ENCODE measurements around the gene PKD1L1.

Gene PKD1L1

DNA sequence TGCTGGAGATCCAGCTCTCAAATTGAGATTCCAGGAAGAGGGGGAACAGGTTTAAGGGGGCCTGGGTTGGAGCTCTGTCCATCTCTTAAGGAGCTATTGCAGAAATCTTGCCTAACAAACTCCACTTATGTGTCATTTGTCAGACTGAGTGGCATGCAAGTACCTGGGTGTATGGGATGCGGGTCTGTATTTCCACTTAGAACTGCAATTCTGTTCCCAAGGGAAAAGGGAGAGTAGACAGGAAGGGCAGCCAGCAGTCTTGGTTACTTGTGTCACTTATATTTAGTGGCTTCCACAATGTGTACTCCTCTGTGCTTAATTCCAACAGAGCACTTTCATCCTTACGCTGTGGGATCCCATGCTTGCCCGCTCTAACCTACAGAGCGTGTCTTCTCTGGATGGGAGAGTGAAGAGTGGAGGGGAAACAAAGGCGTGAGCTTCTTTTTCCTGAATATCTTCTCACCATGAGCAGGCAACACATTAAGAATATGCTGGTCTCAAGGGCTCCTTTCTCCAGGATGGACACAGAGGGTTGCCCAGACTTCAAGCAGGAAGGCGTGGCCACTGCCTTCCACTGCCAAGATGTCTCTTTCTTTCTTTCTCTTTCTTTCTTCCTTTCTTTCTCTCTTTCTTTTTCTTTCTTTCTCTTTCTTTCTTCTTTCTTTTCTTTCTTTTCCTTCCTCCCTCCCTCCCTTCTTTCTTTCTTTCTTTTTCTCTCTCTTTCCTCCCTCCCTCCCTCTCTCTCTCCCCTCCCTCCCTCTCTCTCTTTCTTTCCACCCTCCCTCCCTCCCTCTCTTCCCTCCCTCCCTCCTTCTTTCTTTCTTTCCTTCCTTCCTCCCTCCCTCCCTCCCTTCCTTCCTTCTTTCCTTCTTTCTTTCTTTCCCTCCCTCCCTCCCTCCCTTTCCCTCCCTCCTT, 212.6 kb downstream of the PKD1L1 start:
- DNase-seq (ENCODE audit: low spot score), result no peak

DNA sequence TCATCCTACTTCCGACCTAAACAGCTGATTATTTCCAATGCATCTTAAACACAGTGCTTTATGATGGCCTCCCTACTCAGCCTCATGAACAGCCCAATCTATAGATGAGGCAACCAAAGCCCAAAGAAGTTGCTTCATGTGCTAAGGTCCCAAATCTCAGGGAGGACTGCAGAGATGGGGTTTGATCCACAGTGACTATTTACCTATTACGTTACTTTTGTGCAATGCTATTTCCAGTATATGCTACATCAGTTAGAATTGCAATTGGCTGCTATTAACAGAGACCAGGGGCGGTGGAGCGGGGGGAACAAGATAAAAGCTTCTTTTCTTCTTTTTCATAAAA, 213.3 kb downstream of the PKD1L1 start:
- no peak for DNase-seq (ENCODE audit: low spot score)

DNA sequence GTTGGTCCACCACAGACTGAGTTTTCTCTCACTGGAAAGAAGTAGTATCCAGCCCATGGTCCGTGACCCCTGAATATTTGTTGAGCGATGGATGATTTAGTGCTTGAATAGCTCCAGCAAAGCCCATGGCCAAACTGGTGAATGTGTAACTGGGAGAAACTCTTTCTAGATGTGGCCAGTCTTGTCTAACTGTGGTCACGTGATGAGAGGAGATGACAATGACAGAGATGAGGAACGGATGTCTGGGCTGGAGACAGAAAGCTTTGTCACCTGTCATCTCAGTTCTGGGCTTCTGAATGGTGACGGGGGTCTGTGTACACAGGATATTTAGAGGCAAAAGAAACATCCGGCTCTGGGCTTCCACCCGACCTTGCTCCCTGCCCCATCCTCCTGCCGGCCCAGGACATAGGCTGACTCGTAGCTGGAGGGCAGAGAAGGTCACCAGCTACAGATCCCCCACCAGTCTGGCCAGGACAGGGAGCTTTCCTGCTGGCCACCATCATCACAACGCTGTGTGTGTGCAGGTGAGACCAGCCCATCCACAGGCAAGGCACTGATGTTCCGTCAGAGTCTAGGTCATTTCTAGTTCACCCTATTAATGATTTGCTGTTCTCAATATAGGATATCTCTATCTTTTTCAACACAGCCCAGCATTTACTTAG, 213.8 kb downstream of the PKD1L1 start:
- peak; percentile 79 for DNase-seq (ENCODE audit: low spot score)

DNA sequence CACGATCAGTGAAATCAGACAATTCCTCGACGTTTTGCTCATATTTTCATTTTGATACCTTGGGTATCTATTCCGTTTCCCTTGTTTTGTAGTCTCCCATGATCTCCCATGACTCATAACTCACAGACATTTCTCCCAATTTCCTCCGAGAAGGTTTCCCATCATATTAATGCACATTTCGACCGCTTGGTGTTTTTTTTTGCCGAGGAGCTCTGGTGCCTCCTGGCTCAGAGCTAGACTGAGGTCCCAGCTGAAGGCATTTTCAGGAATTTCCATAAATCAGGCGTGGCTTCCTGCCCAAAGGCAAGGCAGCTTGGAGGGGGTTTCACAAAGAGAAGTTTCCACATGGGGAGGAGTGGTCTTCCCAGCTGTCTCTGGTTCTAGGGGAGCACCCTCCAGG, 218.1 kb downstream of the PKD1L1 start:
- DNase-seq (ENCODE audit: low spot score), result no peak

DNA sequence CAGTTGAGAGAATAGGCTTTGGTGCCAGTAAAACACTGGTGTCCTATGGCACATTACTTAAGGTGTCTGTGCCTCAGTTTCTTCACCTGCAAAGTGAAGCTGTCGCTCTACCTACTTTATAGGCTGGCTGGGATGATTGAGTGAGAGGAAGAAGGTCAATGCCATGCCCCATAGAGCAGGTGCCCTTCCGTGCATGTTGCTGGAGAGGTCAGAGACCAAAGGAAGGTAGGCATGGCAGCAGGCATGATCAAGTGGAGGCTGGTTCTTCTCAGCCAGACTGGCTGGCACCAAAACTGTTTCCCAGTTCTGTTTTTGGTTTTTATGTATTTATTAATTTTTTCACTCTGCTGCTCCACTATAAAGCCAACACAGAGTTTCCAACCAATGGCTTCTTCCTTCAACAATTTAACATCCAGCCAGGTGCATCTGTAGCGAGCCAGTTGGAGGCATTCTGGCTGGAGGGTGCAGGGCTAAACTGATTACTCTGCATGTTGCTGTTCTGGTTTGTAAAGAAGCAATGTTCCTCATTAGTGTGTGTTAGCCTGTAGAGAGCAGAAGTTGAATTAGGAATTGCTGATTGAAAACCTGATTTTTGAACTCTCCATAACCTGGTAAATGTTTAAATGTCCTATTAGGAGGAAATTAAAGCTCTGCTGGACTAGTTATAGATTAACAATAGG, 222.1 kb downstream of the PKD1L1 start:
- DNase-seq (ENCODE audit: low spot score), result no peak

DNA sequence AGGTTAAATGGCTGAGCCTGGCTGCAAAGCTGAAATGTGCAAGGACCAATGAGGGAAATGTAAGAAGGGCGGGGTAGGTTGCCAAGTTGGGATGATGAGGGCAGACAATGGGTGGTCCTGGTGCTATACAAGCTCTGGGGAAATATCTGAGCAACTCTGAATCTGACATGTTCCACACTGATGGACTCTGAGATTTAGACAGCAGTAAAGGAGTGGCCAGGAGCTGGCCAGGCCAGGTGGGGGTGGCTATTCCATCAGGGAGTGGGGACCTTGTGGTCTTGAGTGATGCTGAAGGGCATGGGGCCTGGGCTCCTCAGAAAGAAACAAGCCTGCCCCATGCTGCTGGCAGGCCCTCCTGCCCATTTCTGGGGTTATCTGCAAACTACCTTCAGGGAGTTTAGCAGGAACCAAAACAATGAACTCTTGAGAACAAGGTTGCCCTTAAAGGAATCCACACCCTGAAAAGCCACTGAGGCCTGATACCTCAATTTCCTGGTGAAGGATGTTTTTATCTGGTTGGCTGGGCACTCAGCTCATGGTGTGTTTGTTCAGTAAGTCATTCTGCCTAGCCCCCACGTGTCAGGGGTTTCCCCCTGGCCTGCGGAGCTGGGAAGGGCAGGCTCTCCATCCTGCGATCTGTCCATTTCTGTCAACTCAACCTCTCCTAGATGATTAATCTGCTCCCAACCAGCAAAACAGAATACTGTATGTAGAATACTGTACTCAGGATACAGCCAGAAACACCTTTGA, 223.1 kb downstream of the PKD1L1 start:
- peak; percentile 97 for DNase-seq (ENCODE audit: low spot score)
